ENCODE data around the gene TXN2. TPM values are rescaled to one million over a fixed set of nuclear protein-coding genes. Genes with fewer than 3 reads are reported as not detected.

The TXN2 gene
- total and polyA plus RNA-seq, 2 donors (not counting 1 experiment from before 2014, with no cell fraction given): 25.3 to 118 TPM

GRCh38 chr22:36466258-36466657 lies 15.2 kb downstream of the TXN2 start:
- Histone ChIP-seq H3K4me2 (ENCODE audit: extremely low read depth, insufficient read depth, low read length) (no peak overlapping the region), H2AFZ (ENCODE audit: low read length) (no peak overlapping the region), H3K9me3 (ENCODE audit: control insufficient read depth, insufficient read depth, low read depth, low read length) (no peaks in the 10 kb centered on the region), H3K9ac (ENCODE audit: insufficient read depth, low read length) (peak overlapping the region; percentile 4), H3K4me1 (ENCODE audit: control insufficient read depth, extremely low read depth, insufficient read depth, low read length) (peaks cover 64% of the 10 kb centered on the region), H3K27me3 (ENCODE audit: control insufficient read depth, insufficient read depth, low read length) (no peaks in the 10 kb centered on the region), H4K20me1 (ENCODE audit: control insufficient read depth, extremely low read depth, insufficient read depth, low read length) (no peaks in the 10 kb centered on the region), H3K27ac (ENCODE audit: insufficient read depth, low read length) (peak overlapping the region; percentile 99), H3K79me2 (ENCODE audit: control insufficient read depth, insufficient read depth, low read length) (peaks cover 18% of the 10 kb centered on the region), H3K36me3 (ENCODE audit: control insufficient read depth, insufficient read depth, low read length) (peaks cover 4% of the 10 kb centered on the region), H3K4me3 (replicated peaks in 1 of 4; ENCODE audit: control extremely low read depth in 1 of 4, insufficient read depth in 1 of 4, low read depth in 3 of 4, low read length in 4 of 4) (no peak overlapping the region)
- TF ChIP-seq CTCF (conservative IDR thresholded peaks at IDR 0.05 in 1 of 2, IDR thresholded peaks at IDR 0.05 in 1 of 2; ENCODE audit: low read depth in 1 of 2, low read length in 2 of 2) (no peak), EZH2 (IDR thresholded peaks at IDR 0.05; ENCODE audit: low read length, missing control alignments) (no peak)
- DNase-seq (ENCODE audit: low read depth in 2 of 2): no peak

- peak overlapping the region; percentile 99 for H3K27ac ChIP-seq (ENCODE audit: insufficient read depth, low read length)
- peak; percentile 95 to 96 for DNase-seq (ENCODE audit: low read depth in 2 of 2)
- no peak overlapping the region for H2AFZ ChIP-seq (ENCODE audit: low read length)
- H3K4me2 ChIP-seq (ENCODE audit: extremely low read depth, insufficient read depth, low read length): peak overlapping the region; percentile 3
- H3K4me1 ChIP-seq (ENCODE audit: control insufficient read depth, extremely low read depth, insufficient read depth, low read length): peaks cover 58% of the 10 kb centered on the region
- no peaks in the 10 kb centered on the region for H3K9me3 ChIP-seq (ENCODE audit: control insufficient read depth, insufficient read depth, low read depth, low read length)
- peaks cover 17% of the 10 kb centered on the region for H3K79me2 ChIP-seq (ENCODE audit: control insufficient read depth, insufficient read depth, low read length)
- H3K4me3 ChIP-seq (replicated peaks in 1 of 4; ENCODE audit: control extremely low read depth in 1 of 4, insufficient read depth in 1 of 4, low read depth in 3 of 4, low read length in 4 of 4): no peak overlapping the region
- H3K9ac ChIP-seq (ENCODE audit: insufficient read depth, low read length): peak overlapping the region; percentile 1
- no peak for TF ChIP-seq EZH2 (IDR thresholded peaks at IDR 0.05; ENCODE audit: low read length, missing control alignments)
- TF ChIP-seq CTCF (conservative IDR thresholded peaks at IDR 0.05 in 1 of 2, IDR thresholded peaks at IDR 0.05 in 1 of 2; ENCODE audit: low read depth in 1 of 2, low read length in 2 of 2): no peak
- peaks cover 4% of the 10 kb centered on the region for H3K36me3 ChIP-seq (ENCODE audit: control insufficient read depth, insufficient read depth, low read length)
- H4K20me1 ChIP-seq (ENCODE audit: control insufficient read depth, extremely low read depth, insufficient read depth, low read length): no peaks in the 10 kb centered on the region
- no peaks in the 10 kb centered on the region for H3K27me3 ChIP-seq (ENCODE audit: control insufficient read depth, insufficient read depth, low read length)
Observed at GRCh38 chr22:36465232-36466021, 16.0 kb downstream of the TXN2 start.

GRCh38 chr22:36464715-36465231 lies 16.7 kb downstream of the TXN2 start:
- peaks cover 52% of the 10 kb centered on the region for H3K4me1 ChIP-seq (ENCODE audit: control insufficient read depth, extremely low read depth, insufficient read depth, low read length)
- H3K79me2 ChIP-seq (ENCODE audit: control insufficient read depth, insufficient read depth, low read length): peaks cover 11% of the 10 kb centered on the region
- DNase-seq (ENCODE audit: low read depth in 2 of 2): no peak
- H2AFZ ChIP-seq (ENCODE audit: low read length): no peak overlapping the region
- H3K36me3 ChIP-seq (ENCODE audit: control insufficient read depth, insufficient read depth, low read length): peaks cover 4% of the 10 kb centered on the region
- H3K9ac ChIP-seq (ENCODE audit: insufficient read depth, low read length): no peak overlapping the region
- H4K20me1 ChIP-seq (ENCODE audit: control insufficient read depth, extremely low read depth, insufficient read depth, low read length): no peaks in the 10 kb centered on the region
- H3K4me3 ChIP-seq (replicated peaks in 1 of 4; ENCODE audit: control extremely low read depth in 1 of 4, insufficient read depth in 1 of 4, low read depth in 3 of 4, low read length in 4 of 4): no peak overlapping the region
- no peaks in the 10 kb centered on the region for H3K27me3 ChIP-seq (ENCODE audit: control insufficient read depth, insufficient read depth, low read length)
- TF ChIP-seq EZH2 (IDR thresholded peaks at IDR 0.05; ENCODE audit: low read length, missing control alignments) (no peak), CTCF (conservative IDR thresholded peaks at IDR 0.05 in 1 of 2, IDR thresholded peaks at IDR 0.05 in 1 of 2; ENCODE audit: low read depth in 1 of 2, low read length in 2 of 2) (no peak)
- peak overlapping the region; percentile 99 for H3K27ac ChIP-seq (ENCODE audit: insufficient read depth, low read length)
- H3K4me2 ChIP-seq (ENCODE audit: extremely low read depth, insufficient read depth, low read length): no peak overlapping the region
- H3K9me3 ChIP-seq (ENCODE audit: control insufficient read depth, insufficient read depth, low read depth, low read length): no peaks in the 10 kb centered on the region

Data from fibroblast of lung (primary cell).